ENCODE measurements around the gene SMARCA2.

SMARCA2 gene

GRCh38 chr9:2155966-2156365, 140.8 kb downstream of the SMARCA2 start:
- H3K9ac ChIP-seq (ENCODE audit: low read depth, low read length): no peak overlapping the region
- H3K9me3 ChIP-seq (ENCODE audit: insufficient read depth, low read depth, low read length): no peaks in the 10 kb centered on the region
- no peak overlapping the region for H3K27ac ChIP-seq (ENCODE audit: low read length)

GRCh38 chr9:2157277-2158110, 142.3 kb downstream of the SMARCA2 start:
- H3K27ac ChIP-seq (ENCODE audit: low read length): peak overlapping the region; percentile 99
- no peaks in the 10 kb centered on the region; the same call in 1 of the 2 replicates for H3K36me3 ChIP-seq (ENCODE audit: insufficient read depth, low read depth, low read length)
- peak overlapping the region; percentile 80 for H3K9ac ChIP-seq (ENCODE audit: low read depth, low read length)
- no peaks in the 10 kb centered on the region for H3K9me3 ChIP-seq (ENCODE audit: insufficient read depth, low read depth, low read length)
- peak overlapping the region; percentile 55 for H3K4me3 ChIP-seq (ENCODE audit: low read length)
- H3K27me3 ChIP-seq (ENCODE audit: insufficient read depth, low read length): no peaks in the 10 kb centered on the region
- H3K4me1 ChIP-seq (ENCODE audit: insufficient read depth, low read length): peaks cover 39% of the 10 kb centered on the region

More at GRCh38 chr9:2155966-2156365, 140.8 kb downstream of the SMARCA2 start:
- H3K4me1 ChIP-seq (ENCODE audit: insufficient read depth, low read length): peaks cover 35% of the 10 kb centered on the region
- H3K36me3 ChIP-seq (ENCODE audit: insufficient read depth, low read depth, low read length): no peaks in the 10 kb centered on the region
- no peaks in the 10 kb centered on the region for H3K27me3 ChIP-seq (ENCODE audit: insufficient read depth, low read length)
- no peak overlapping the region for H3K4me3 ChIP-seq (ENCODE audit: low read length)

- H3K27ac ChIP-seq (ENCODE audit: low read length): peak overlapping the region; percentile 99
- H3K36me3 ChIP-seq (ENCODE audit: insufficient read depth, low read depth, low read length): no peaks in the 10 kb centered on the region; the same call in 1 of the 2 replicates
- no peaks in the 10 kb centered on the region for H3K27me3 ChIP-seq (ENCODE audit: insufficient read depth, low read length)
- peak overlapping the region; percentile 80 for H3K9ac ChIP-seq (ENCODE audit: low read depth, low read length)
- H3K4me3 ChIP-seq (ENCODE audit: low read length): peak overlapping the region; percentile 55
- no peaks in the 10 kb centered on the region for H3K9me3 ChIP-seq (ENCODE audit: insufficient read depth, low read depth, low read length)
- H3K4me1 ChIP-seq (ENCODE audit: insufficient read depth, low read length): peaks cover 39% of the 10 kb centered on the region
Observed at GRCh38 chr9:2158111-2158610, 143.0 kb downstream of the SMARCA2 start.

GRCh38 chr9:2158766-2159430, 143.8 kb downstream of the SMARCA2 start:
- Histone ChIP-seq H3K9ac (ENCODE audit: low read depth, low read length) (peak overlapping the region; percentile 80), H3K4me3 (ENCODE audit: low read length) (peak overlapping the region; percentile 55), H3K27me3 (ENCODE audit: insufficient read depth, low read length) (no peaks in the 10 kb centered on the region), H3K9me3 (ENCODE audit: insufficient read depth, low read depth, low read length) (no peaks in the 10 kb centered on the region), H3K27ac (ENCODE audit: low read length) (peak overlapping the region; percentile 99), H3K4me1 (ENCODE audit: insufficient read depth, low read length) (peaks cover 39% of the 10 kb centered on the region), H3K36me3 (ENCODE audit: insufficient read depth, low read depth, low read length) (no peaks in the 10 kb centered on the region; the same call in 1 of the 2 replicates)

- H3K4me1 ChIP-seq (ENCODE audit: insufficient read depth, low read length): peaks cover 39% of the 10 kb centered on the region
- peak overlapping the region; percentile 80; the same call in 1 of the 2 replicates for H3K9ac ChIP-seq (ENCODE audit: low read depth, low read length)
- H3K4me3 ChIP-seq (ENCODE audit: low read length): 0 out of 2 replicates have a peak overlapping the region, but pooled peaks have one; percentile 13
- no peaks in the 10 kb centered on the region for H3K27me3 ChIP-seq (ENCODE audit: insufficient read depth, low read length)
- H3K36me3 ChIP-seq (ENCODE audit: insufficient read depth, low read depth, low read length): no peaks in the 10 kb centered on the region; the same call in 1 of the 2 replicates
- H3K27ac ChIP-seq (ENCODE audit: low read length): peak overlapping the region; percentile 99
- H3K9me3 ChIP-seq (ENCODE audit: insufficient read depth, low read depth, low read length): no peaks in the 10 kb centered on the region
Observed at GRCh38 chr9:2159521-2160454, 144.6 kb downstream of the SMARCA2 start.

- Histone ChIP-seq H3K27me3 (ENCODE audit: insufficient read depth, low read length) (no peaks in the 10 kb centered on the region), H3K4me3 (ENCODE audit: low read length) (no peak overlapping the region), H3K9ac (ENCODE audit: low read depth, low read length) (no peak overlapping the region), H3K27ac (ENCODE audit: low read length) (no peak overlapping the region), H3K36me3 (ENCODE audit: insufficient read depth, low read depth, low read length) (no peaks in the 10 kb centered on the region; the same call in 1 of the 2 replicates), H3K4me1 (ENCODE audit: insufficient read depth, low read length) (peaks cover 39% of the 10 kb centered on the region), H3K9me3 (ENCODE audit: insufficient read depth, low read depth, low read length) (no peaks in the 10 kb centered on the region)
Observed at GRCh38 chr9:2161661-2162060, 146.5 kb downstream of the SMARCA2 start.

- Histone ChIP-seq H3K36me3 (ENCODE audit: insufficient read depth, low read depth, low read length) (no peaks in the 10 kb centered on the region; the same call in 1 of the 2 replicates), H3K27me3 (ENCODE audit: insufficient read depth, low read length) (no peaks in the 10 kb centered on the region), H3K9ac (ENCODE audit: low read depth, low read length) (no peak overlapping the region), H3K27ac (ENCODE audit: low read length) (no peak overlapping the region), H3K4me1 (ENCODE audit: insufficient read depth, low read length) (peaks cover 25% of the 10 kb centered on the region), H3K9me3 (ENCODE audit: insufficient read depth, low read depth, low read length) (no peaks in the 10 kb centered on the region), H3K4me3 (ENCODE audit: low read length) (no peak overlapping the region)
Observed at GRCh38 chr9:2163231-2163885, 148.2 kb downstream of the SMARCA2 start.

GRCh38 chr9:2164268-2164667, 149.1 kb downstream of the SMARCA2 start:
- Histone ChIP-seq H3K4me3 (ENCODE audit: low read length) (no peak overlapping the region), H3K4me1 (ENCODE audit: insufficient read depth, low read length) (peaks cover 20% of the 10 kb centered on the region), H3K36me3 (ENCODE audit: insufficient read depth, low read depth, low read length) (no peaks in the 10 kb centered on the region; the same call in 1 of the 2 replicates), H3K9me3 (ENCODE audit: insufficient read depth, low read depth, low read length) (no peaks in the 10 kb centered on the region), H3K9ac (ENCODE audit: low read depth, low read length) (no peak overlapping the region), H3K27me3 (ENCODE audit: insufficient read depth, low read length) (no peaks in the 10 kb centered on the region), H3K27ac (ENCODE audit: low read length) (no peak overlapping the region)

- Histone ChIP-seq H3K27ac (ENCODE audit: low read length) (no peak overlapping the region), H3K27me3 (ENCODE audit: insufficient read depth, low read length) (no peaks in the 10 kb centered on the region), H3K9me3 (ENCODE audit: insufficient read depth, low read depth, low read length) (no peaks in the 10 kb centered on the region), H3K36me3 (ENCODE audit: insufficient read depth, low read depth, low read length) (no peaks in the 10 kb centered on the region; the same call in 1 of the 2 replicates), H3K4me1 (ENCODE audit: insufficient read depth, low read length) (peaks cover 4% of the 10 kb centered on the region; the same call in 1 of the 2 replicates), H3K4me3 (ENCODE audit: low read length) (no peak overlapping the region), H3K9ac (ENCODE audit: low read depth, low read length) (no peak overlapping the region)
Observed at GRCh38 chr9:2166203-2166602, 151.1 kb downstream of the SMARCA2 start.

- no peaks in the 10 kb centered on the region for H3K27me3 ChIP-seq (ENCODE audit: insufficient read depth, low read length)
- H3K4me3 ChIP-seq (ENCODE audit: low read length): no peak overlapping the region
- no peaks in the 10 kb centered on the region for H3K9me3 ChIP-seq (ENCODE audit: insufficient read depth, low read depth, low read length)
- no peaks in the 10 kb centered on the region; the same call in 1 of the 2 replicates for H3K36me3 ChIP-seq (ENCODE audit: insufficient read depth, low read depth, low read length)
- H3K27ac ChIP-seq (ENCODE audit: low read length): no peak overlapping the region
- no peak overlapping the region for H3K9ac ChIP-seq (ENCODE audit: low read depth, low read length)
- H3K4me1 ChIP-seq (ENCODE audit: insufficient read depth, low read length): no peaks in the 10 kb centered on the region
Observed at GRCh38 chr9:2169035-2169434, 153.9 kb downstream of the SMARCA2 start.

Data from iPS-20b (cell line).